ENCODE results near the gene APPBP2. TPM values are rescaled to one million over a fixed set of nuclear protein-coding genes. Genes with fewer than 3 reads are reported as not detected.

The APPBP2 gene
- total and polyA plus RNA-seq, 2 donors (not counting 3 experiments of a cell fraction or from before 2014, with no cell fraction given), result 8.4 to 49.1 TPM

DNA sequence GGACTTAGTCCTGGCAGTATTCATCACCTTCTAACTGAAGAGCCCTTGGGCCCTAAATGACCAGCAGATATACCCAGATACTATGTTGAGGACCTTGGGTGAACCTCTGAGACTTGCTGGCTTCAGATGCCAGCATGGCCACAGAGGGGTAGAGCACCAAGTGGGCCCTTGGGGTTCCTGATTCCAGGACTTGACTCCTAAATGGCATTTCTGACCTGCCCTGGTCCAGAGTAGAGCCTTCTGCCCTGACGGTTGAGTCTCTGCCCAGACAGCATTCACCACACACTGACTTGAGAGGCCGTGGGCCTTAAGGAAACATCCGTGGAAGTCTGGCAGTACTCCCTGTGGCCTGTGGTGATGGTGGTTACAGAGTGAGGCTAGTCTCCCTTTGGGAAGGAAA, 2.8 kb upstream of the APPBP2 start:
- no peaks in the 10 kb centered on the region for H4K20me1 ChIP-seq (replicated peaks; ENCODE audit: control insufficient read depth, extremely low read depth, insufficient read depth, low read length)
- no peaks in the 10 kb centered on the region for H3K27me3 ChIP-seq (ENCODE audit: control insufficient read depth in 2 of 2, insufficient read depth in 2 of 2, low read length in 2 of 2)
- H3K4me1 ChIP-seq (ENCODE audit: control insufficient read depth, extremely low read depth, insufficient read depth, low read length), result peaks cover 8% of the 10 kb centered on the region
- intact Hi-C loops (cut with micrococcal nuclease) (no loop called here), dilution Hi-C loops (cut with MboI; ENCODE audit: extremely low pct_ligation_motif_present, low sequenced_read_pairs) (no loop called here)
- no peak overlapping the region for H3K4me3 ChIP-seq (replicated peaks in 1 of 3; ENCODE audit: insufficient read depth in 1 of 3, low read depth in 1 of 3, low read length in 3 of 3)
- peaks cover 22% of the 10 kb centered on the region for H3K79me2 ChIP-seq (ENCODE audit: control insufficient read depth, insufficient read depth, low read length)
- CTCF ChIA-PET, result no interaction called here
- TF ChIP-seq EZH2 (IDR thresholded peaks at IDR 0.05; ENCODE audit: borderline replicate concordance, low read depth, low read length, severe bottlenecking), result no peak
- no peak for TF ChIP-seq GATA2 (IDR thresholded peaks at IDR 0.05; ENCODE audit: insufficient read depth, insufficient read length, low read depth, low read length)
- no peak for TF ChIP-seq POLR2AphosphoS5 (IDR thresholded peaks at IDR 0.05; ENCODE audit: insufficient read depth, low read depth, low read length)
- TF ChIP-seq POLR2A (IDR thresholded peaks at IDR 0.05; ENCODE audit: low read depth, low read length), result no peak
- TF ChIP-seq MYC (IDR thresholded peaks at IDR 0.05; ENCODE audit: low read depth, low read length), result no peak
- TF ChIP-seq, protein P1, sequence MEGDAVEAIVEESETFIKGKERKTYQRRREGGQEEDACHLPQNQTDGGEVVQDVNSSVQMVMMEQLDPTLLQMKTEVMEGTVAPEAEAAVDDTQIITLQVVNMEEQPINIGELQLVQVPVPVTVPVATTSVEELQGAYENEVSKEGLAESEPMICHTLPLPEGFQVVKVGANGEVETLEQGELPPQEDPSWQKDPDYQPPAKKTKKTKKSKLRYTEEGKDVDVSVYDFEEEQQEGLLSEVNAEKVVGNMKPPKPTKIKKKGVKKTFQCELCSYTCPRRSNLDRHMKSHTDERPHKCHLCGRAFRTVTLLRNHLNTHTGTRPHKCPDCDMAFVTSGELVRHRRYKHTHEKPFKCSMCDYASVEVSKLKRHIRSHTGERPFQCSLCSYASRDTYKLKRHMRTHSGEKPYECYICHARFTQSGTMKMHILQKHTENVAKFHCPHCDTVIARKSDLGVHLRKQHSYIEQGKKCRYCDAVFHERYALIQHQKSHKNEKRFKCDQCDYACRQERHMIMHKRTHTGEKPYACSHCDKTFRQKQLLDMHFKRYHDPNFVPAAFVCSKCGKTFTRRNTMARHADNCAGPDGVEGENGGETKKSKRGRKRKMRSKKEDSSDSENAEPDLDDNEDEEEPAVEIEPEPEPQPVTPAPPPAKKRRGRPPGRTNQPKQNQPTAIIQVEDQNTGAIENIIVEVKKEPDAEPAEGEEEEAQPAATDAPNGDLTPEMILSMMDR (IDR thresholded peaks at IDR 0.05; ENCODE audit: extremely low read depth in 1 of 2, insufficient read depth in 1 of 2, low read depth in 1 of 2, low read length in 2 of 2), result no peak
- TF ChIP-seq, protein P2, sequence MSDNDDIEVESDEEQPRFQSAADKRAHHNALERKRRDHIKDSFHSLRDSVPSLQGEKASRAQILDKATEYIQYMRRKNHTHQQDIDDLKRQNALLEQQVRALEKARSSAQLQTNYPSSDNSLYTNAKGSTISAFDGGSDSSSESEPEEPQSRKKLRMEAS (IDR thresholded peaks at IDR 0.05; ENCODE audit: insufficient read depth, insufficient read length), result no peak
- TF ChIP-seq JUN (IDR thresholded peaks at IDR 0.05; ENCODE audit: borderline replicate concordance, insufficient read depth, insufficient read length, low read depth), result no peak
- no peak overlapping the region for H3K4me2 ChIP-seq (ENCODE audit: insufficient read depth, low read length)
- H3K27ac ChIP-seq (ENCODE audit: insufficient read depth, low read depth, low read length), result no peak overlapping the region
- H3K9me3 ChIP-seq (replicated peaks; ENCODE audit: control insufficient read depth, insufficient read depth, low read length), result no peaks in the 10 kb centered on the region
- BruUV-seq (replicated peaks), result no TSS peak
- no peak for FAIRE-seq
- POLR2A ChIA-PET, result no interaction called here
- H3K36me3 ChIP-seq (ENCODE audit: control insufficient read depth in 2 of 2, extremely low read depth in 1 of 2, insufficient read depth in 2 of 2, low read length in 2 of 2), result no peaks in the 10 kb centered on the region
- H3K9me1 ChIP-seq (replicated peaks; ENCODE audit: control insufficient read depth, extremely low read depth, insufficient read depth, low read length), result no peaks in the 10 kb centered on the region
- DNase-seq (ENCODE audit: low read depth, low spot score), result no peak
- no peak overlapping the region for H3K9ac ChIP-seq (replicated peaks; ENCODE audit: extremely low read depth, insufficient read depth, low read length)
- H2AFZ ChIP-seq (ENCODE audit: low read depth, low read length), result no peak overlapping the region
